Measurements from ENCODE around the gene COX20. TPM values are rescaled to one million over a fixed set of nuclear protein-coding genes. Genes with fewer than 3 reads are reported as not detected.

The COX20 gene
- 55.0 TPM for total RNA-seq (2021; ENCODE audit: unreplicated experiment)
- polyA plus RNA-seq (2012; ENCODE audit: insufficient read length) = 47.0 TPM
- percentile 96 among the genes with signal in this experiment for Bru-seq, nascent RNA
- BruChase-seq, experiment 1, labeled RNA remaining after a 2-hour chase = percentile 91 among the genes with signal in this experiment
- BruChase-seq, experiment 2, labeled RNA remaining after a 6-hour chase = percentile 93 among the genes with signal in this experiment
- long read RNA-seq, transcript COX20-202 (3 exons, 1,005 nt) = minor isoform, 19 of 192 reads
- long read RNA-seq, transcript COX20-203 (4 exons, 2,631 nt) = major isoform, 85 of 192 reads
- long read RNA-seq, partial matches to known transcripts = 62 of 192 reads
- long read RNA-seq, other reads (novel, unspliced or antisense) = 19 of 192 reads

- peak within 1 kb of the TSS; percentile 100 for H3K27ac ChIP-seq (ENCODE audit: low read length)
- in situ Hi-C loops (cut with HindIII; ENCODE audit: low pct_unique_long_range_greater_than_20kb, low sequenced_read_pairs) = no loop called here
- no TSS peak for BruUV-seq (replicated peaks)
- peaks cover 38% of the 10 kb centered on the region for H3K4me1 ChIP-seq (ENCODE audit: control insufficient read depth, insufficient read depth, low read length)
- peak within 1 kb of the TSS; percentile 67 to 96 for H3K4me3 ChIP-seq (ENCODE audit: low read depth in 2 of 2, low read length in 2 of 2)
- DNase-seq (ENCODE audit: low read depth, low spot score) (peak; percentile 50), ATAC-seq (peak; percentile 80)
- no peaks in the 10 kb centered on the region for H3K27me3 ChIP-seq (ENCODE audit: control insufficient read depth, insufficient read depth, low read length)
- H3K36me3 ChIP-seq (ENCODE audit: control insufficient read depth, insufficient read depth, low read length) = peaks cover 11% of the 10 kb centered on the region
- intact Hi-C loops (cut with micrococcal nuclease; ENCODE audit: unreplicated experiment) = loop anchor here (5.0 kb wide), 1 partner anchor 207 kb away; no protein-coding TSS in a partner anchor
- POLR2A ChIA-PET = interaction anchor here (0.5 to 1.0 kb wide), 5 partner anchors 12 to 453 kb away, joined by 3 to 11 read pairs (median 4); partner anchors contain the start of gene HNRNPU
- no peaks in the 10 kb centered on the region for H3K9me3 ChIP-seq (ENCODE audit: control insufficient read depth, insufficient read depth, low read depth, low read length)
- TF ChIP-seq REST (IDR thresholded peaks at IDR 0.05; ENCODE audit: insufficient read depth in 1 of 2, low read depth in 2 of 2, low read length in 1 of 2) = no peak
- TF ChIP-seq SIN3A (IDR thresholded peaks at IDR 0.05; ENCODE audit: borderline replicate concordance, insufficient read depth, low read depth, low read length) = peak; percentile 72; the same call in 1 of the 2 replicates
- peak; percentile 86 for TF ChIP-seq POLR2AphosphoS5 (IDR thresholded peaks at IDR 0.05; ENCODE audit: low read depth, low read length)
- CTCF ChIA-PET = no interaction called here
These were observed at the start of gene COX20 for GRCh38 chr1:244835276-244836134. COX20 (plus strand) TSS chr1:244835658; CDS start chr1:244835715, 57 bp downstream.

- Histone ChIP-seq H3K36me3 (ENCODE audit: control insufficient read depth, insufficient read depth, low read length) (no peaks in the 10 kb centered on the region), H3K4me1 (ENCODE audit: control insufficient read depth, insufficient read depth, low read length) (no peaks in the 10 kb centered on the region), H3K27me3 (ENCODE audit: control insufficient read depth, insufficient read depth, low read length) (no peaks in the 10 kb centered on the region; the same call in 1 of the 2 replicates), H3K4me3 (ENCODE audit: low read depth in 2 of 2, low read length in 2 of 2) (no peak overlapping the region), H3K27ac (ENCODE audit: low read length) (no peak overlapping the region), H3K9me3 (ENCODE audit: control insufficient read depth, insufficient read depth, low read depth, low read length) (no peaks in the 10 kb centered on the region)
- DNase-seq (ENCODE audit: low read depth, low spot score) (no peak), ATAC-seq (no peak)
- in situ Hi-C loops (cut with HindIII; ENCODE audit: low pct_unique_long_range_greater_than_20kb, low sequenced_read_pairs) = no loop called here
- TF ChIP-seq REST (IDR thresholded peaks at IDR 0.05; ENCODE audit: insufficient read depth in 1 of 2, low read depth in 2 of 2, low read length in 1 of 2) (no peak), POLR2AphosphoS5 (IDR thresholded peaks at IDR 0.05; ENCODE audit: low read depth, low read length) (no peak)
- BruUV-seq (replicated peaks) = no TSS peak
- intact Hi-C loops (cut with micrococcal nuclease; ENCODE audit: unreplicated experiment) = no loop called here
- ChIA-PET POLR2A (no interaction called here), CTCF (no interaction called here)
These were observed 46.8 kb upstream of the COX20 start for GRCh38 chr1:244788493-244789275.

All from Panc1 (cell line).